ENCODE data around the gene PUS1.
A peak's percentile ranks its signal among the peaks of the same experiment; 100 is the strongest.

The PUS1 gene

GRCh38 chr12:131896080-131896810, 32.8 kb upstream of the PUS1 start (continued):
- TF ChIP-seq GLIS2 (tag by site-specific recombination; IDR thresholded peaks at IDR 0.05) (peak; percentile 88), SP3 (tag by site-specific recombination; IDR thresholded peaks at IDR 0.05) (peak; percentile 64), ZSCAN30 (tag by site-specific recombination; IDR thresholded peaks at IDR 0.05) (peak; percentile 56; the same call in 1 of the 2 replicates), HOXD13 (CRISPR knock-in tag; IDR thresholded peaks at IDR 0.05; ENCODE audit: borderline replicate concordance) (no peak), GLIS1 (tag by site-specific recombination; IDR thresholded peaks at IDR 0.05) (peak; percentile 66), PATZ1 (tag by site-specific recombination; IDR thresholded peaks at IDR 0.05) (0 out of 2 replicates have a peak, but pooled peaks have one; percentile 24), ZBTB20 (tag by site-specific recombination; IDR thresholded peaks at IDR 0.05) (peak; percentile 98), ZNF561 (tag by site-specific recombination; IDR thresholded peaks at IDR 0.05; ENCODE audit: borderline replicate concordance) (peak; percentile 36; the same call in 1 of the 2 replicates), ZNF692 (tag by site-specific recombination; IDR thresholded peaks at IDR 0.05) (peak; percentile 73; the same call in 1 of the 2 replicates), ZSCAN4 (tag by site-specific recombination; IDR thresholded peaks at IDR 0.05) (0 out of 2 replicates have a peak, but pooled peaks have one; percentile 9), KLF17 (tag by site-specific recombination; IDR thresholded peaks at IDR 0.05) (peak; percentile 75; the same call in 1 of the 2 replicates), ZFP37 (tag by site-specific recombination; IDR thresholded peaks at IDR 0.05) (peak; percentile 85; the same call in 1 of the 2 replicates), WT1 (tag by site-specific recombination; IDR thresholded peaks at IDR 0.05) (0 out of 2 replicates have a peak, but pooled peaks have one; percentile 9), ZNF549 (tag by site-specific recombination; IDR thresholded peaks at IDR 0.05) (no peak), SP7 (tag by site-specific recombination; IDR thresholded peaks at IDR 0.05) (peak; percentile 81), ZBTB21 (tag by site-specific recombination; IDR thresholded peaks at IDR 0.05) (peak; percentile 49)

GRCh38 chr12:131896811-131897270, 32.2 kb upstream of the PUS1 start:
- Histone ChIP-seq H3K36me3 (ENCODE audit: control insufficient read depth in 2 of 2, insufficient read depth in 1 of 2, low read length in 2 of 2) (peaks cover 6 to 32% of the 10 kb centered on the region in 2 experiments; a peak in 2 of 3 replicates), H3K4me1 (ENCODE audit: control insufficient read depth, insufficient read depth, low read length) (peaks cover 3% of the 10 kb centered on the region; the same call in 1 of the 2 replicates), H3K9me3 (ENCODE audit: control insufficient read depth, insufficient read depth, low read depth, low read length) (no peaks in the 10 kb centered on the region), H3K27ac (ENCODE audit: extremely low read depth, low read depth, low read length) (no peak overlapping the region), H3K4me3 (ENCODE audit: low read depth, low read length) (peak overlapping the region; percentile 73)
- ChIA-PET POLR2A (interaction anchor here (0.7 to 1.3 kb wide), 2 partner anchors 37 to 332 kb away, joined by 3 to 6 read pairs; no protein-coding TSS in a partner anchor), CTCF (no interaction called here)
- TF ChIP-seq ZNF280C (tag by site-specific recombination; IDR thresholded peaks at IDR 0.05) (no peak), ZBTB26 (tag by site-specific recombination; optimal IDR thresholded peaks at IDR 0.05) (no peak), ZNF221 (tag by site-specific recombination; IDR thresholded peaks at IDR 0.05; ENCODE audit: borderline replicate concordance) (no peak), HIC1 (tag by site-specific recombination; IDR thresholded peaks at IDR 0.05) (no peak), ZNF394 (tag by site-specific recombination; IDR thresholded peaks at IDR 0.05; ENCODE audit: borderline replicate concordance) (no peak)

All from HEK293 (cell line).